ENCODE measurements around the gene DAND5.

DNA sequence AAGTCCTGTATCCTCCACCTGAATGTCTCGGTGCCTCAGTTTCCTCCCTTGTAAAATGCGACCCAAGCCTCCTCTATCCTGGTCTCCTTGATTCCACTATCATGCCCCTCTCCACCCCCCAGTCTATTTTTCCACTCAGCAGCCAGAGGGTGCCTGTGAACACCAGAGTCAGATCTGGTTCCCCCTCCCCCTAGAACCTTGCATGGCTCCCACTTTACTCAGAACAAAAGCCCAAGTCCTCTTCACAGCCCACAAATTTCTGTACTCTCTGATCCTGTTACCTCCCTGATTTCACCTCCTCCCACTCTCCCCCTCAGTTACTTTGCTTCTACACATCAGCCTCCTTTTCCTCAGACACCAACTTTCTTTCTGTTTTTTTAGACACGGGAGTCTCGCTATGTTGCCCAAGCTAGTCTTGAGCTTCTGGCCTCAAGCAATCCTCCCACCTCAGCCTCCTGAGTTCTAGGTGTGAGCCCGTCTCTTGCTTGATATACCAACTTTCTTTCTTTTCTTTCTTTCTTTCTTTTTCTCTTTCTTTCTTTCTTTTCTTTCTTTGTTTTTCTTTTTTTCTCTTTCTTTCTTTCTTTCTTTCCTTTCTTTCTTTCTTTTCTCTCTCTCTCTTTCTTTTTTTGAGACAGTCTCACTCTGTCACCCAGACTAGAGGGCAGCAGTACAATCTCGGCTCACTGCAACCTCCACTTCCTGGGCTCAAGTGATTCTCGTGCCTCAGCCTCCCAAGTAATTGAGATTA is 869 bp downstream of the DAND5 start:
- TF ChIP-seq POLR2A (IDR thresholded peaks at IDR 0.05): no peak
- TF ChIP-seq, protein P1, sequence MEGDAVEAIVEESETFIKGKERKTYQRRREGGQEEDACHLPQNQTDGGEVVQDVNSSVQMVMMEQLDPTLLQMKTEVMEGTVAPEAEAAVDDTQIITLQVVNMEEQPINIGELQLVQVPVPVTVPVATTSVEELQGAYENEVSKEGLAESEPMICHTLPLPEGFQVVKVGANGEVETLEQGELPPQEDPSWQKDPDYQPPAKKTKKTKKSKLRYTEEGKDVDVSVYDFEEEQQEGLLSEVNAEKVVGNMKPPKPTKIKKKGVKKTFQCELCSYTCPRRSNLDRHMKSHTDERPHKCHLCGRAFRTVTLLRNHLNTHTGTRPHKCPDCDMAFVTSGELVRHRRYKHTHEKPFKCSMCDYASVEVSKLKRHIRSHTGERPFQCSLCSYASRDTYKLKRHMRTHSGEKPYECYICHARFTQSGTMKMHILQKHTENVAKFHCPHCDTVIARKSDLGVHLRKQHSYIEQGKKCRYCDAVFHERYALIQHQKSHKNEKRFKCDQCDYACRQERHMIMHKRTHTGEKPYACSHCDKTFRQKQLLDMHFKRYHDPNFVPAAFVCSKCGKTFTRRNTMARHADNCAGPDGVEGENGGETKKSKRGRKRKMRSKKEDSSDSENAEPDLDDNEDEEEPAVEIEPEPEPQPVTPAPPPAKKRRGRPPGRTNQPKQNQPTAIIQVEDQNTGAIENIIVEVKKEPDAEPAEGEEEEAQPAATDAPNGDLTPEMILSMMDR (IDR thresholded peaks at IDR 0.05 in 8 of 11, conservative IDR thresholded peaks at IDR 0.05 in 3 of 11): no peak

Measured in spleen (tissue), 7 donors.